Fibroblast of mammary gland (primary cell): Measurements from ENCODE around the gene OR10H1.

Source experiments
- DNase-seq: peaks from one replicate; pipeline ENCODE4 v3.0.0-alpha.2; 2010; ENCODE audit warnings: low read depth
- H3K4me3 ChIP-seq: 2 replicates; pipeline ENCODE4 v1.5.1; 2011; ENCODE audit warnings: low read depth, mild to moderate bottlenecking, low read length, moderate library complexity; ENCODE audit not compliant: control insufficient read depth
- TF ChIP-seq, protein P1 (sequence below): conservative IDR thresholded peaks from 2 replicates; pipeline ENCODE4 v1.5.1; 2011; ENCODE audit warnings: low read depth, low read length, inconsistent platforms; ENCODE audit not compliant: control insufficient read depth, insufficient read depth

The OR10H1 gene

DNA sequence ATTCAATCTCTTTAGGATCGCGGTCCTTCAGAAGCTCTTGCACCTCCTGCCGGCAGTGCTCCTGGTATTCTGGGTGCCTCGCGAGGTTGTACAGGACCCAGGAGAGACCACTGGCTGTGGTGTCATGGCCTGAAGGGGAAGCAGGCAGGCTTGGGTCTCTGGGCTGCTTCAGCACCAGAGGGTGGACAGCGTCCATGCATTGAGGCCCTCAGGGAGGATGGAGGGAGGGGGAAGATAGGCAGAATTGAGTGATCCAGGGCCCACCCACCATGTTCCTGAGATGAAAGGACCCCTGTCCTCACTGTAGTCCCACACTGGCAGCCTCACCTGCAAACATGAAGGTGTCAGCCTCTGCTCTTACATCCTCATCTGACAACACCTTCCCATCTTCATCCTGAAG is 45.9 kb downstream of the OR10H1 start:
- no peak overlapping the region for H3K4me3 ChIP-seq
- DNase-seq = no peak
- TF ChIP-seq, protein P1, sequence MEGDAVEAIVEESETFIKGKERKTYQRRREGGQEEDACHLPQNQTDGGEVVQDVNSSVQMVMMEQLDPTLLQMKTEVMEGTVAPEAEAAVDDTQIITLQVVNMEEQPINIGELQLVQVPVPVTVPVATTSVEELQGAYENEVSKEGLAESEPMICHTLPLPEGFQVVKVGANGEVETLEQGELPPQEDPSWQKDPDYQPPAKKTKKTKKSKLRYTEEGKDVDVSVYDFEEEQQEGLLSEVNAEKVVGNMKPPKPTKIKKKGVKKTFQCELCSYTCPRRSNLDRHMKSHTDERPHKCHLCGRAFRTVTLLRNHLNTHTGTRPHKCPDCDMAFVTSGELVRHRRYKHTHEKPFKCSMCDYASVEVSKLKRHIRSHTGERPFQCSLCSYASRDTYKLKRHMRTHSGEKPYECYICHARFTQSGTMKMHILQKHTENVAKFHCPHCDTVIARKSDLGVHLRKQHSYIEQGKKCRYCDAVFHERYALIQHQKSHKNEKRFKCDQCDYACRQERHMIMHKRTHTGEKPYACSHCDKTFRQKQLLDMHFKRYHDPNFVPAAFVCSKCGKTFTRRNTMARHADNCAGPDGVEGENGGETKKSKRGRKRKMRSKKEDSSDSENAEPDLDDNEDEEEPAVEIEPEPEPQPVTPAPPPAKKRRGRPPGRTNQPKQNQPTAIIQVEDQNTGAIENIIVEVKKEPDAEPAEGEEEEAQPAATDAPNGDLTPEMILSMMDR = no peak

DNA sequence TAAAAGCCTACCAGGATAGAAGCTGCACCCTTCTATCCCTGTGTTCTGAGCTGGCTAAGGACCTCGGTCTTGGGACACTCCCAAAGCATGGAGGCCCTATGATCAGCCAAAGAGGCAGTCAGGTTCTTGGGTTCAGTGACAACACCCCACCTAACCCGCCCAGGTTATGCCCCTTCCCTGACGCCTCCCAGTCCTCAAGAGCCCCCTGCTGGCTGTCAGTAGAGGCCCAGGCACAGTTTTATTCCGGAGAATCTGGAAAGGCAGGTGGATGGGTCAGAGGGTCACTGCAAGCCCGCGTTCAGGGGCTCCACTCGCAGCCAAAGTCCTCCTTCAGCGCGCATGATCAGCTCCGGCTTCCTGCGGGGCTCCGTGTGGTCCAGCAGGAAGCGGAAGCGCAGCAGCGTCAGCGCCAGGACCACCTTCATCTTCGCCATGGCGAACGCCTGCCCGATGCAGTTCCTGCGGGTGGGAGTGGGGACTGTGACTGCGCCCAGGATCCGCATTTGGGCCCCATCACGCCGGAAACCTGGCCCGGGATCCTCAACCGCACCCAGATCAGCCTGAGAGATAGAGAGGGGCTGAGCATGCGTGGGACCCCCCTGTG is 55.4 kb downstream of the OR10H1 start:
- H3K4me3 ChIP-seq = no peak overlapping the region
- TF ChIP-seq, protein P1 = no peak
- no peak for DNase-seq

DNA sequence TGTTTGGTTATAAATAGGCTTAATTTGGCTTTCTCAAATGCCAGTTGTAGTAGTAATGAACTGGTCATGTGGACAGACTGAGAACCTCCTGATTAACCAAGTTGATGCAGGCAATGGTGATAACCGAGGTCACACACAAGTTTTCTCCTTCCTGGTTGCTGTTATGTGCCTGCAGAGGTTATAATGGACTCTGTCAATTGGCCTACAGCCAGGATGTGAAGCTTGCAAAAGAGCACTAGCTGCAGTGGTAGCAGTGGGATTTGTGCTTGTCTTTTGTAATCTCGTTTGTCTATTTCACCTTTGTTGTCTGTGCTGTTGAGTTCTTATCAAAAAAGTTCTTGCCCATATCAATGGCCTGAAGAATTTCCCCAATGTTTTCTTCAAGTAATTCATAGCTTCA is 57.1 kb downstream of the OR10H1 start:
- DNase-seq = no peak
- TF ChIP-seq, protein P1 = no peak
- H3K4me3 ChIP-seq = no peak overlapping the region
